ENCODE results near the gene ANKFN1.

DNA sequence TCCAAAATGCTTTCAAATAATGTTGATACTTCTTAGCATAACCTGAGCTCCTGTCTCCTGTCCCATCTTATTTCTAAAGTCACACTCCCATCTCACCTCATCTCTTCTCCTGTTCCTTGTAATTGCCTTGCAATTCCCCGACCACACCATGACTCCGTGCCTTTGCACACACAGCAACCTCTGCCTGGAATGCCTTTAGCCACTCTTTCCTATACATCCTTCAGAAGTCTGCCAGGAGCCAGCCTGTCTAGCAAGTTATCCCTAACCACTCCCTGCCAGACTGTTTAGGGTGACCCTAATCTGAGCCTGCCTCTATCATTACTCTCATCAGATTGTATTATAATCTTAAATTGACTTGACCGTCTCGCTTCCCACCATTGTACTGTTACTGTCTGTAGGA lies 272.2 kb downstream of the ANKFN1 start:
- TF ChIP-seq, protein P1, sequence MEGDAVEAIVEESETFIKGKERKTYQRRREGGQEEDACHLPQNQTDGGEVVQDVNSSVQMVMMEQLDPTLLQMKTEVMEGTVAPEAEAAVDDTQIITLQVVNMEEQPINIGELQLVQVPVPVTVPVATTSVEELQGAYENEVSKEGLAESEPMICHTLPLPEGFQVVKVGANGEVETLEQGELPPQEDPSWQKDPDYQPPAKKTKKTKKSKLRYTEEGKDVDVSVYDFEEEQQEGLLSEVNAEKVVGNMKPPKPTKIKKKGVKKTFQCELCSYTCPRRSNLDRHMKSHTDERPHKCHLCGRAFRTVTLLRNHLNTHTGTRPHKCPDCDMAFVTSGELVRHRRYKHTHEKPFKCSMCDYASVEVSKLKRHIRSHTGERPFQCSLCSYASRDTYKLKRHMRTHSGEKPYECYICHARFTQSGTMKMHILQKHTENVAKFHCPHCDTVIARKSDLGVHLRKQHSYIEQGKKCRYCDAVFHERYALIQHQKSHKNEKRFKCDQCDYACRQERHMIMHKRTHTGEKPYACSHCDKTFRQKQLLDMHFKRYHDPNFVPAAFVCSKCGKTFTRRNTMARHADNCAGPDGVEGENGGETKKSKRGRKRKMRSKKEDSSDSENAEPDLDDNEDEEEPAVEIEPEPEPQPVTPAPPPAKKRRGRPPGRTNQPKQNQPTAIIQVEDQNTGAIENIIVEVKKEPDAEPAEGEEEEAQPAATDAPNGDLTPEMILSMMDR (conservative IDR thresholded peaks at IDR 0.05): no peak
- TF ChIP-seq ZFX (IDR thresholded peaks at IDR 0.05): no peak

All from C4-2B (cell line).